COLO668 (cell line): Measurements from ENCODE around the gene MTRR.
"Not testable (repeated sequence)": the region's sequence is repeated elsewhere in the genome, so short reads cannot be mapped to it uniquely, and the experiment has no call there.

Source experiments
- DNase-seq: peaks from one replicate; lab custom pipeline; 2025; ENCODE audit not compliant: unreplicated experiment; lab: John Stamatoyannopoulos, UW

Gene MTRR

GRCh38 chr5:7894439-7894838 is 25.5 kb downstream of the MTRR start:
- no peak for DNase-seq

- no peak for DNase-seq
These were observed 25.9 kb downstream of the MTRR start for GRCh38 chr5:7894860-7895259.

DNA sequence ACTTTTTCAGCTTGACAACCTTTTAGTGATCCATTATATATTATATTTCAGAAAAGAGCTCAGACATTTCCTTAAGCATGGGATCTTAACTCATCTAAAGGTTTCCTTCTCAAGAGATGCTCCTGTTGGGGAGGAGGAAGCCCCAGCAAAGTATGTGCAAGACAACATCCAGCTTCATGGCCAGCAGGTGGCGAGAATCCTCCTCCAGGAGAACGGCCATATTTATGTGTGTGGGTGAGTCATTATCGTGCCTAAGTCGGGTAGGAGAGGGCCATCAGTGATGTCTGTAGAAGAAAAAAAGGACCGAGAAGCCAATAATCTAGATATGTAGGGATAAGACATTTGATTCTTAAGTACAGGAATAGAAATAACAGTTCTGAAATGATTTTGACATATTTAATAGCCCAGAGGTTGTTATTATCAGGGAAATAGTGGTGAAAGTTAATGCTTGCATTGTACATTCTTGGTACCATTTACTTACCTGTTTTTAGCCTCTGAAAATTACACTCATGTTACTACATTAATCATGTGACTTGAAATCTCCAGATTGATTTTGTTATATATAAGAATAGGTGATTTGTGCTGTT is 28.2 kb downstream of the MTRR start:
- DNase-seq = peak; percentile 41

- DNase-seq = no peak
These were observed 33.3 kb downstream of the MTRR start for GRCh38 chr5:7902201-7902600.

- no peak for DNase-seq
These were observed 34.0 kb downstream of the MTRR start for GRCh38 chr5:7902666-7903625.

- no peak for DNase-seq
These were observed 35.2 kb downstream of the MTRR start for GRCh38 chr5:7904170-7904569.

DNA sequence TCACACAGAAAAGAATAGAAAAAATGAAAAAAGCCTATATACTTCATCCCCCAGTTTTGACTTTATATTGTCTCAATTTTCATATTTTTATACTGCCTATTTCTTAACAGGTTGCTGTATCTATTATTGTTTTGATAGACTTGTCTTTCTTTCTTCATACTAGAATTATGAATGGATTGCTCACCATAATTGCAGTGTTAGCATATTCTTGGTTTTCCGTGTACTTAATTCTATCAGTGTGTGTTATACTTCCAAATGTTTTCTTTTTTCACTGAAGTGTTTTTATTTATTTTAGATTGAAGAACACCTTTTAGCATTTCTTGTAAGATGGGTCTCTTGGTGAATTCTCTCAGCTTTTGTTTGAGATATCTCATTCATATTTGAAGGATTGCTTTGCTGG is 38.7 kb downstream of the MTRR start:
- no peak for DNase-seq

GRCh38 chr5:7908317-7908716 is 39.4 kb downstream of the MTRR start:
- DNase-seq = no peak

- DNase-seq = no peak
These were observed 41.9 kb downstream of the MTRR start for GRCh38 chr5:7910738-7911428.

DNA sequence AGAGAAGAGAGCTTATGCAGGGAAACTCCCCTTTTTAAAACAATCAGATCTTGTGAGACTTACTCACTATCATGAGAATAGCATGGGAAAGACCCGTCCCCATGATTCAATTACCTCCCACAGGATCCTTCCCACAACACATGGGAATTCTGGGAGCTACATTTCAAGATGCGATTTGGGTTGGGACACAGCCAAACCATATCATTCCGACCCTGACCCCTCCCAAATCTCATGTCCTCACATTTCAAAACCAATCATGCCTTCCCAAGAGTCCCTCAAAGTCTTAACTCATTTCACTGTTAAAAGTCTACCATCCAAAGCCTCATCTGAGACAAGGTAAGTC is 42.5 kb downstream of the MTRR start:
- not testable (repeated sequence) for DNase-seq

DNA sequence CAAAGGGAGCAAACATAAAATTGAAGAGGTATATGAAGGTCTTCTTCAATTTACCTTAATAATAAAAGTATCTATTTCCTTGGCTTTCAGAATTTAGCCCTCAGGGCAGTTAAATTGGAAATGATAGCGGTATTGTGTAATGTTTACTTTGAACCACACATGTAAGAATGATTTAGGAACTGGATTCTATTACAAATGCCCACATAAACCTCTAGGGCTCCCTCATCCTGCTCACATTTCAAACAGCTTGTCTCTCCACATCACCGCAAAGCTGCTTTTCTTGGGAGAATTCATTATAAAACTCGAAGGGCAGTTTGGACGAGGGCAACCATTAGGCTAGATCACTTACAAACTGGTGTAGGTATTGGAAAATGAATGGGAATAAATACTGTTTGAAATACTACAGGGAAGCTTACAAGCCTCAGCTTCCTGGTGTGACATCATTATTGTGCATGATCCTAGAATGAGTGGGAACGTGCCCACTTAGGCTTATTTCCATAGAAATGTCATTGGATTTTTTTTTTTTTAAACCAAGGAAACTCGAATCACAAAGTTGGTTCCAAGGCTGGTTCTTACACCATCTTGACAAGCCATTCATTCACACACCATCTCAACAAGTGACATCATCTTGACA is 47.3 kb downstream of the MTRR start:
- peak; percentile 20 for DNase-seq

DNA sequence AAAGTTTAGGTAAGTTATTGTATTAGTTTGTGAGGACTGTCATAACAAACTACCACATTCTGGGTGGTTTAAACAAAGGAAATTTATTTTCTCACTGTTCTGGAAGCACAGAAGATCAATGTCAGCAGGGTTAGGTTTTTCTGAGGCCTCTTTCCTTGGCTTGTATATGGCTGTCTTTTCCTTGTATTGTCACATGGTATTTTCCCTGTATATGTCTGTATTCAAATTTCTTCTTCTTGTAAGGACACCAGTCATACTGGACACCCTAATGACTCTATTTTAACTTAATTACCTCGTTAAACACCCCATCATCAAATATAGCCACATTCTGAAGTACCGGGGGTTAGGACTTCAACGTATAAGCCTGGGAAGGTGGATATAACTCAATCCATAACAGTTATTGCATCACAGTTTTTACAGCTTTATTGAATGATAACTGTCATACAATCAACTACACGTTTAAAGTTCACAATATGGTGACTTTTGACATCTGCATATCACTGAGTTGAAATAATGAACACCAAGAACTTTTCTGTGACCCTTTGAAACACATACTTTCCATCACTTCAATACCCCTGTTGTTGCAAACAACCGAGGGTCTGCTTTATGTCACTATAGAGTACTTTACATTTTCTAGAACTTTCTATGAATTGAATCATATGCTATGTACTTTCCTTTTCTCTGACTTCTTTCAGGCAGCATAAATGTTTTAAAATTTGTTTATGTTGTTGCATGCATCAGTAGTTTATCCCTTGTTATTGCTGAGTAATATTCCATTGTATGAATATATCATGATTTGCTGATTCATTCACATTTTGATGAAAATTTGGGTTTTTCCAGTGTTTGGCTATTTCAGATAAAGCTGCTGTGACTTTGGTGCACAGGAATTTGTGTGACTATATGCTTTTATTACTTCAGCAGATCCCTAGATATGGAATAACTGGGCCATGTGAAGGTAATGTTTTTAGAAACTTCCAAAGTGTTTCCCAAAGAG is 48.5 kb downstream of the MTRR start:
- DNase-seq = no peak

DNA sequence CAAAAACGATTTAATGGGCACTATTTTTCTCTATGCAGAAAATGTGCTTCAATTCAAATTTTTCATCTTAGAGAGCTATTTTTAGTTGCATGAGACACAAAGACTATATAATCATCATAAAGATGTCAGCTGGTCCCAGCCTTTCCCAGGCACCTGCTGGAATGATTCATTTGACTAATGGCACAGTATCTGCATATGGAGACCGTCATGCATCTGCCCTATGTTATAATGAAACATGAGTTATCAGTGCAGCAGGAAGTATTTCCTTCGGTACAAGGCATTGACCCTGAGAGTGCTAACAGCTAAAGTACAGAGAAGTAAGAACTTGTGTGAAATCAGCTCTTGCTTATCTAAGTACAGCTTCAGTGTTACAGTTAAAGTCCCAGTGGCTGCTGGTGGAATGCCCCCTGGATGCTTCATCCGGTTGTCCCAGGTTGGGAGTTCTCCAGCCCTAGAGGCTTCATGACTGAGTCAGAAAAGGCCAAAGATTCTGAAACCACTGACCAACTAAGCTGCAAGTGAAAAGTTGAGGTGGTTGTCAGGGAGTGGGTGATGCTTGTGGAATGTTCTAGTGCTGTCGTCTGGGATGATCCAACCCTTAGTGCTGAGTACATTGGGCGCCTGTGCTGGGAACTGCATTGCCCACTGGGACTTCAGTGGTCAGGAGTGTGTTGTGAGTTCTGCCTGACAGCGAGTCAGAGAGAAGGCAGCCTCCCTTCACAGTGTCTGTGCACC is 57.2 kb downstream of the MTRR start:
- DNase-seq = no peak

GRCh38 chr5:7926720-7927119 is 57.8 kb downstream of the MTRR start:
- DNase-seq = no peak

DNA sequence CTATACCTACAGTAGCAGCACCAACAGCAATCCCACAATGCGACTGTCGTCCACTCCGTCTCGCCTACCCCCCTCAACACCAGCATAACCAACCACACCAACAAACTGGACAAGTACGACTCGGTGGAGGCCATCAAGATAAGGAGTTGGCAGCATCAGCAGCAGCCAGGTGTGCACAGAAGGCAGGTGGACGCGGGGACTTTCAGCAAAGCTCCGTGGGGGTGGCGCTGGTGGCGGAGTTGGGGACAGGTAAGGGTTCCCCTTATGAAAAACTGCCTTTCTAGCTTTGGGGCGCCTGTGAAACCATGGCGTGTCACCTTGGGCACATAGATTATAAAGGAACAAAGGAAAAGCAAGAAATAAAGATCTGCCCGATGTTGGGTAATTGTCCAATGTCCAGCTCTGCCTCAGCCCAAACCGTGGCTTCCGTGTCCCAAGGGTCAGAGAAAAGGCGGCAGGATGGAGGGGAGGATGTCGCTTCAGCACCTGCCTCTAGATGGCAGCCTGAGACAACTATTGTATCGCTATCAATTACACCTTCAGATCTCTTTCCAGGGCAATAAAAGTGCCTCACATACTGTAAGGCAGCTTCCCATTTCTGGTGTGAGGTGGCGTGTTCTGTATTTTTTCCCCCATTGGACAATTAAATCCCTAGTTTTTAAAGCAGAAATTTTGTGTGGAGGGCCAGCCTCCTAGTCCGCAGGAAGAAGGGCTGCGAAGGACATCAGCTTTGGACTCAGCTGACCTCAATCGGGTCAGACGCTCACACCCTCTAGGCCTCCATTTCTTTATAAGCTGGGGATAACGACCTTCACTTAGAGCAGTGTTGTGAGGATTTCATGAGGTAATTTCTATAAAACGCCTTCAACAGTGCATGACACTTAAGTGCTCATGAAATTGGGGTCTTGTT is 58.8 kb downstream of the MTRR start:
- DNase-seq = peak; percentile 69

DNA sequence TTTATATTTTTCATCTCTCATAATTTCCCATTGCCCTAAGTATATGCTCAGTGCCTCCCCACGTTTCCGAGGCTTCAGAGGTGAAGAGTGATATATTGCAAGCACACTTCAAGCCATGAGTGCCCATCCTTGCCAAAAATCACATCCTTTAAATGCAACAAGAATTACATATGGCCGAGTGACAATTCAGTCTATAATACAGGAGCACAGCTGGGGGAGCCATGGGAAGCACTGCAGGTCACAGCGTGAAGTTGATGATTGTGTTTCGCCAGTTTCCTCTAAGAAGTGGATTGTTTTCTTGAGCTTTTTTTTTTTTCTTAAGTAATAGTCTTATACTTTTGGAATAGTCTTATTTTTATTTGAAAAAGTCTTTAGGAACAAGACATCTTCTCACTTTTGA is 61.1 kb downstream of the MTRR start:
- no peak for DNase-seq

- peak; percentile 49 for DNase-seq
These were observed 72.7 kb downstream of the MTRR start for GRCh38 chr5:7941692-7942091.

GRCh38 chr5:7947301-7947700 is 78.4 kb downstream of the MTRR start:
- DNase-seq = no peak
